HepG2 (cell line): ENCODE results near the gene KDM1B.

Experiments
- AFF4 ChIP-seq: sonication (generic); formaldehyde crosslinking; IDR thresholded peaks from 2 replicates; pipeline ENCODE4 v1.4.0; 2020; ENCODE audit warnings: missing genetic modification reagents
- CTCF ChIP-seq: sonication (generic); formaldehyde crosslinking; IDR thresholded peaks from 2 replicates; pipeline ENCODE4 v1.5.0; 2020; ENCODE audit warnings: mild to moderate bottlenecking, missing genetic modification reagents, moderate library complexity
- MXI1 ChIP-seq: IDR thresholded peaks from 3 replicates; pipeline ENCODE4 v1.6.1; 2012; ENCODE audit warnings: low read depth, low read length, inconsistent platforms, borderline replicate concordance
- PAXIP1 ChIP-seq: sonication (generic); formaldehyde crosslinking; conservative IDR thresholded peaks from 2 replicates; pipeline ENCODE4 v1.4.0; 2020; ENCODE audit warnings: mild to moderate bottlenecking, missing genetic modification reagents, moderate library complexity
- TARDBP ChIP-seq: sonication (generic); formaldehyde crosslinking; IDR thresholded peaks from 2 replicates; pipeline ENCODE4 v1.8.0; 2022; ENCODE audit warnings: mild to moderate bottlenecking, missing genetic modification reagents
- ZNF274 ChIP-seq: sonication (generic); formaldehyde crosslinking; IDR thresholded peaks from 2 replicates; pipeline ENCODE4 v1.5.1; 2020; ENCODE audit warnings: mild to moderate bottlenecking, missing genetic modification reagents
- ZNF552 ChIP-seq: sonication (generic); formaldehyde crosslinking; IDR thresholded peaks from 2 replicates; pipeline ENCODE4 v1.9.0; 2022; ENCODE audit warnings: missing genetic modification reagents, mild to moderate bottlenecking, borderline replicate concordance
- ZNF768 ChIP-seq: sonication (generic); formaldehyde crosslinking; IDR thresholded peaks from 2 replicates; pipeline ENCODE4 v1.4.0; 2020; ENCODE audit warnings: missing genetic modification reagents
- ZNF777 ChIP-seq: sonication (generic); formaldehyde crosslinking; IDR thresholded peaks from 2 replicates; pipeline ENCODE4 v1.4.0; 2020; ENCODE audit warnings: missing genetic modification reagents

- TF ChIP-seq ZNF274 (CRISPR knock-in tag) (no peak), AFF4 (no peak), TARDBP (CRISPR knock-in tag) (no peak), CTCF (CRISPR knock-in tag) (no peak), ZNF552 (no peak), PAXIP1 (no peak), MXI1 (no peak), ZNF777 (CRISPR knock-in tag) (no peak), ZNF768 (CRISPR knock-in tag) (no peak)
Observed at GRCh38 chr6:18135171-18135570, 20.1 kb upstream of the KDM1B start.
